ENCODE measurements around the gene TOE1. TPM values are rescaled to one million over a fixed set of nuclear protein-coding genes. Genes with fewer than 3 reads are reported as not detected.

The TOE1 gene
- total and polyA plus RNA-seq, 2 donors (not counting 1 experiment from before 2014, with no cell fraction given), result 9.0 to 12.1 TPM

DNA sequence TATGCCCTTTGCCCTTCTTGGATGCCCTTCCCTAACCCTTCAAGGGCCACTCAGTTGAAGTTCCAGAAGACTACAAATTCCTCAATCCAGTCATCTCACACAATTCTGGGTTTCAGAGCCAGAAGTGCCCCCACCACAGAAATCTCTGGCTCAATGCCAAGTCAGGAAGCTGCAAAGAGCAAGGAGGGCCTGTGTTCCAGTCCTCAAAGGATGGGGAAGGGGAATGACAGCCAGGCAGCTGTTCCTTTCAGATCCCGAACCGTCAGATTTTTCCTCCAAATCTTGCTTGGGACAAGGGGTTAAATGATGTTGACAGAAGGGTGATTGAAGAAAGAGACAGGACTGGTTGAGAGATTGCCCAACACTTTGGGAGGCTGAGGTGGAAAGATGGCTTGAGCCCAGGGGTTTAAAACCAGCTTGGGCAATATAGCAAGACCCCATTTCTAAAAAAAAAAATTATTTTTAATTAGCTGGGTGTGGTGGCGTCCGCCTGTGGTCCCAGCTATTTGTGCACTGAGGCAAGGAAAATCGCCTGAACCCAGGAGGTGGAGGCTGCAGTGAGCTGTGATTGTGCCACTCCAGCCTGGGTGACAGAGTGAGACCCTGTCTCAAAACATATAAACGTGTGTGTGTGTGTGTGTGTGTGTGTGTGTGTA is 14.0 kb upstream of the TOE1 start:
- H3K79me2 ChIP-seq (ENCODE audit: control insufficient read depth, insufficient read depth, low read length), result no peaks in the 10 kb centered on the region
- H3K9me3 ChIP-seq (ENCODE audit: control insufficient read depth, insufficient read depth, low read depth, low read length), result no peaks in the 10 kb centered on the region
- no peaks in the 10 kb centered on the region for H4K20me1 ChIP-seq (ENCODE audit: control insufficient read depth, extremely low read depth, insufficient read depth, low read length)
- peaks cover 8% of the 10 kb centered on the region for H3K4me1 ChIP-seq (ENCODE audit: control insufficient read depth, extremely low read depth, insufficient read depth, low read length)
- no peak overlapping the region for H3K9ac ChIP-seq (ENCODE audit: insufficient read depth, low read length)
- no peak overlapping the region for H2AFZ ChIP-seq (ENCODE audit: low read length)
- TF ChIP-seq CTCF (conservative IDR thresholded peaks at IDR 0.05 in 1 of 2, IDR thresholded peaks at IDR 0.05 in 1 of 2; ENCODE audit: low read depth in 1 of 2, low read length in 2 of 2) (no peak), EZH2 (IDR thresholded peaks at IDR 0.05; ENCODE audit: low read length, missing control alignments) (no peak)
- H3K4me2 ChIP-seq (ENCODE audit: extremely low read depth, insufficient read depth, low read length), result peak overlapping the region; percentile 85
- no peaks in the 10 kb centered on the region for H3K27me3 ChIP-seq (ENCODE audit: control insufficient read depth, insufficient read depth, low read length)
- H3K36me3 ChIP-seq (ENCODE audit: control insufficient read depth, insufficient read depth, low read length), result no peaks in the 10 kb centered on the region
- H3K27ac ChIP-seq (ENCODE audit: insufficient read depth, low read length), result no peak overlapping the region
- peak overlapping the region in 2 of 4 experiments; percentile 59 to 69 for H3K4me3 ChIP-seq (replicated peaks in 1 of 4; ENCODE audit: control extremely low read depth in 1 of 4, insufficient read depth in 1 of 4, low read depth in 3 of 4, low read length in 4 of 4)
- DNase-seq (ENCODE audit: low read depth in 2 of 2), result peak; percentile 11 to 53

GRCh38 chr1:45326627-45327623 is 13.0 kb upstream of the TOE1 start, which contains the start of gene HPDL:
TSS of gene HPDL (plus strand) at chr1:45326895. CDS start at chr1:45327149, 254 bp downstream.
- H4K20me1 ChIP-seq (ENCODE audit: control insufficient read depth, extremely low read depth, insufficient read depth, low read length), result no peaks in the 10 kb centered on the region
- peak within 1 kb of the TSS; percentile 55 for H3K9ac ChIP-seq (ENCODE audit: insufficient read depth, low read length)

More at GRCh38 chr1:45326627-45327623, 13.0 kb upstream of the TOE1 start, which contains the start of gene HPDL:
- peak within 1 kb of the TSS; percentile 85 for H3K4me2 ChIP-seq (ENCODE audit: extremely low read depth, insufficient read depth, low read length)
- peak; percentile 53 to 54 for DNase-seq (ENCODE audit: low read depth in 2 of 2)
- H3K9me3 ChIP-seq (ENCODE audit: control insufficient read depth, insufficient read depth, low read depth, low read length), result no peaks in the 10 kb centered on the region
- no peak within 1 kb of the TSS for H3K27ac ChIP-seq (ENCODE audit: insufficient read depth, low read length)
- no peaks in the 10 kb centered on the region for H3K27me3 ChIP-seq (ENCODE audit: control insufficient read depth, insufficient read depth, low read length)
- TF ChIP-seq CTCF (conservative IDR thresholded peaks at IDR 0.05 in 1 of 2, IDR thresholded peaks at IDR 0.05 in 1 of 2; ENCODE audit: low read depth in 1 of 2, low read length in 2 of 2) (no peak), EZH2 (IDR thresholded peaks at IDR 0.05; ENCODE audit: low read length, missing control alignments) (no peak)
- peak within 1 kb of the TSS; percentile 85 for H2AFZ ChIP-seq (ENCODE audit: low read length)
- peaks cover 2% of the 10 kb centered on the region for H3K36me3 ChIP-seq (ENCODE audit: control insufficient read depth, insufficient read depth, low read length)
- no peaks in the 10 kb centered on the region for H3K79me2 ChIP-seq (ENCODE audit: control insufficient read depth, insufficient read depth, low read length)
- peaks cover 8% of the 10 kb centered on the region for H3K4me1 ChIP-seq (ENCODE audit: control insufficient read depth, extremely low read depth, insufficient read depth, low read length)
- peak within 1 kb of the TSS; percentile 47 to 69 (median 54) for H3K4me3 ChIP-seq (replicated peaks in 1 of 4; ENCODE audit: control extremely low read depth in 1 of 4, insufficient read depth in 1 of 4, low read depth in 3 of 4, low read length in 4 of 4)
